ENCODE measurements around the gene SFT2D2. TPM values are rescaled to one million over a fixed set of nuclear protein-coding genes. Genes with fewer than 3 reads are reported as not detected.

The SFT2D2 gene
- polyA plus RNA-seq, 1 of the 3 experiments (the other 2 are of a cell fraction), result 9.3 TPM

DNA sequence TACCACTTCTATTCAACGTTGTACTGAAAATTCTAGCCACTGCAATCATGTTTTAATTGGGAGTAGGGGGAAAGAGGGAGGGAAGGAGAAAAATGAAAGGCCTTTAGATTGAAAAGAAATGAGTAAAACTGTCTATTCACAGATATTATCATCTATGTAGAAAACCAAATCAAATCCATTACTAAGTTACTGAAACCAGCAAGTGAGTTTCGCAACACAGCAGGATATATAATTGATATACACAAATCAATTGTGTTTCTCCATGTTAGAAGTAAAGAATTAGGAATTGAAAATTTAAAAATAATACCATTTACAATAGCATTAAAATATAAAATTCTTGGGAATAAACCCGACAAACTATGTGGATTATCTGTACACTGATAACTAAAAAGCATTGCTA is 19.2 kb downstream of the SFT2D2 start:
- POLR2A ChIA-PET, result no interaction called here

DNA sequence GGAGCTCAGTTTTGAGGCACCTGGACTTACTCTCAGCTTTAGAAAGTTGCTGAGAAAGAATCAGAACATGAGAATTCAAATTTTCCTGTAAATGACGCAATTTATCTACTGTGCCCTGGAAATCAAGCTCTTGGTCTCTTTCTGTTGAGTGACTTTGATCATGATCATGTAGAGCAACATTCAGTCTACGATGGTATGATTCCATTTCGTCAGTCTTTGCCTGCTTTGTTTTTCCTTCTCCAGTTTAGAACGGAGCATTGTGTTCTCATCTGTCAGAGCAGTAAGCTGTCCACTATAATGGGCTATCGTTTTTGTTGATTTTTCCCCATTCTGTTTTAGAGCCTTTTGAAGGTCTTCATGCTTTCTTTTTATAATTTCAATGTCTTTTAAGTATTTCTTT is 20.7 kb downstream of the SFT2D2 start:
- Histone ChIP-seq H3K4me2 (no peak overlapping the region), H3K36me3 (replicated peaks in 1 of 2; ENCODE audit: control insufficient read depth in 1 of 2, insufficient read depth in 2 of 2, low read length in 1 of 2) (peaks cover 34 to 69% of the 10 kb centered on the region in 2 experiments), H3K9me3 (no peaks in the 10 kb centered on the region), H3F3A (replicated peaks; ENCODE audit: insufficient read depth) (peaks cover 6% of the 10 kb centered on the region), H3K27ac (ENCODE audit: low read depth in 2 of 2, low read length in 1 of 2) (no peak overlapping the region), H3K4me1 (ENCODE audit: control insufficient read depth in 1 of 2, insufficient read depth in 2 of 2, low read depth in 1 of 2, low read length in 1 of 2) (peaks cover 0 to 19% of the 10 kb centered on the region in 2 experiments; a peak in 1 of 4 replicates), H3K27me3 (ENCODE audit: insufficient read depth) (no peaks in the 10 kb centered on the region), H3K9ac (no peak overlapping the region), H2AFZ (ENCODE audit: low read depth) (no peak overlapping the region), H3K4me3 (ENCODE audit: low read depth in 2 of 2, low read length in 1 of 2) (no peak overlapping the region), H4K20me1 (ENCODE audit: insufficient read depth) (no peaks in the 10 kb centered on the region), H3K9me2 (no peaks in the 10 kb centered on the region), H3K79me2 (ENCODE audit: insufficient read depth) (peaks cover 49% of the 10 kb centered on the region)
- POLR2A ChIA-PET, result no interaction called here
- CTCF ChIA-PET, result interaction anchor here (2.0 kb wide), 1 partner anchor 11 kb away, joined by 6 read pairs; no protein-coding TSS in a partner anchor
- DNase-seq, result no peak
- 95% methylated on average over 5 of the region's 5 CpGs for WGBS (ENCODE audit: low lambda C conversion rate)
- TF ChIP-seq JUND (IDR thresholded peaks at IDR 0.05) (no peak), SIN3A (IDR thresholded peaks at IDR 0.05; ENCODE audit: borderline replicate concordance, low read depth, low read length) (no peak), TCF12 (IDR thresholded peaks at IDR 0.05) (no peak), CHD2 (IDR thresholded peaks at IDR 0.05; ENCODE audit: low read length, partially characterized antibody) (no peak), EP300 (IDR thresholded peaks at IDR 0.05; ENCODE audit: borderline replicate concordance in 1 of 2, low read depth in 1 of 2, low read length in 1 of 2) (no peak), FOXM1 (IDR thresholded peaks at IDR 0.05; ENCODE audit: low read depth) (no peak), FOSL2 (IDR thresholded peaks at IDR 0.05; ENCODE audit: borderline replicate concordance, low read depth) (no peak)
- TF ChIP-seq, protein P1, sequence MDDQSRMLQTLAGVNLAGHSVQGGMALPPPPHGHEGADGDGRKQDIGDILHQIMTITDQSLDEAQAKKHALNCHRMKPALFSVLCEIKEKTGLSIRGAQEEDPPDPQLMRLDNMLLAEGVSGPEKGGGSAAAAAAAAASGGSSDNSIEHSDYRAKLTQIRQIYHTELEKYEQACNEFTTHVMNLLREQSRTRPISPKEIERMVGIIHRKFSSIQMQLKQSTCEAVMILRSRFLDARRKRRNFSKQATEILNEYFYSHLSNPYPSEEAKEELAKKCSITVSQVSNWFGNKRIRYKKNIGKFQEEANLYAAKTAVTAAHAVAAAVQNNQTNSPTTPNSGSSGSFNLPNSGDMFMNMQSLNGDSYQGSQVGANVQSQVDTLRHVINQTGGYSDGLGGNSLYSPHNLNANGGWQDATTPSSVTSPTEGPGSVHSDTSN (IDR thresholded peaks at IDR 0.05), result no peak
- TF ChIP-seq, protein P2, sequence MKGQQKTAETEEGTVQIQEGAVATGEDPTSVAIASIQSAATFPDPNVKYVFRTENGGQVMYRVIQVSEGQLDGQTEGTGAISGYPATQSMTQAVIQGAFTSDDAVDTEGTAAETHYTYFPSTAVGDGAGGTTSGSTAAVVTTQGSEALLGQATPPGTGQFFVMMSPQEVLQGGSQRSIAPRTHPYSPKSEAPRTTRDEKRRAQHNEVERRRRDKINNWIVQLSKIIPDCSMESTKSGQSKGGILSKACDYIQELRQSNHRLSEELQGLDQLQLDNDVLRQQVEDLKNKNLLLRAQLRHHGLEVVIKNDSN (IDR thresholded peaks at IDR 0.05; ENCODE audit: borderline replicate concordance, low read depth), result no peak
- TF ChIP-seq, protein P3, sequence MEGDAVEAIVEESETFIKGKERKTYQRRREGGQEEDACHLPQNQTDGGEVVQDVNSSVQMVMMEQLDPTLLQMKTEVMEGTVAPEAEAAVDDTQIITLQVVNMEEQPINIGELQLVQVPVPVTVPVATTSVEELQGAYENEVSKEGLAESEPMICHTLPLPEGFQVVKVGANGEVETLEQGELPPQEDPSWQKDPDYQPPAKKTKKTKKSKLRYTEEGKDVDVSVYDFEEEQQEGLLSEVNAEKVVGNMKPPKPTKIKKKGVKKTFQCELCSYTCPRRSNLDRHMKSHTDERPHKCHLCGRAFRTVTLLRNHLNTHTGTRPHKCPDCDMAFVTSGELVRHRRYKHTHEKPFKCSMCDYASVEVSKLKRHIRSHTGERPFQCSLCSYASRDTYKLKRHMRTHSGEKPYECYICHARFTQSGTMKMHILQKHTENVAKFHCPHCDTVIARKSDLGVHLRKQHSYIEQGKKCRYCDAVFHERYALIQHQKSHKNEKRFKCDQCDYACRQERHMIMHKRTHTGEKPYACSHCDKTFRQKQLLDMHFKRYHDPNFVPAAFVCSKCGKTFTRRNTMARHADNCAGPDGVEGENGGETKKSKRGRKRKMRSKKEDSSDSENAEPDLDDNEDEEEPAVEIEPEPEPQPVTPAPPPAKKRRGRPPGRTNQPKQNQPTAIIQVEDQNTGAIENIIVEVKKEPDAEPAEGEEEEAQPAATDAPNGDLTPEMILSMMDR (IDR thresholded peaks at IDR 0.05), result no peak

More for the DNA sequence above, 19.2 kb downstream of the SFT2D2 start:
- CTCF ChIA-PET, result no interaction called here
- Histone ChIP-seq H3K27ac (ENCODE audit: low read depth in 2 of 2, low read length in 1 of 2) (no peak overlapping the region), H3K4me1 (ENCODE audit: control insufficient read depth in 1 of 2, insufficient read depth in 2 of 2, low read depth in 1 of 2, low read length in 1 of 2) (peaks cover 0 to 13% of the 10 kb centered on the region in 2 experiments; a peak in 1 of 4 replicates), H3K9ac (no peak overlapping the region), H3K9me3 (no peaks in the 10 kb centered on the region), H3K27me3 (ENCODE audit: insufficient read depth) (no peaks in the 10 kb centered on the region), H3K4me2 (no peak overlapping the region), H3K9me2 (no peaks in the 10 kb centered on the region), H3K4me3 (ENCODE audit: low read depth in 2 of 2, low read length in 1 of 2) (no peak overlapping the region), H2AFZ (ENCODE audit: low read depth) (no peak overlapping the region), H4K20me1 (ENCODE audit: insufficient read depth) (no peaks in the 10 kb centered on the region), H3K79me2 (ENCODE audit: insufficient read depth) (peaks cover 34% of the 10 kb centered on the region), H3K36me3 (replicated peaks in 1 of 2; ENCODE audit: control insufficient read depth in 1 of 2, insufficient read depth in 2 of 2, low read length in 1 of 2) (peaks cover 40 to 66% of the 10 kb centered on the region in 2 experiments), H3F3A (replicated peaks; ENCODE audit: insufficient read depth) (peaks cover 6% of the 10 kb centered on the region)
- no peak for DNase-seq
- TF ChIP-seq, protein P4, sequence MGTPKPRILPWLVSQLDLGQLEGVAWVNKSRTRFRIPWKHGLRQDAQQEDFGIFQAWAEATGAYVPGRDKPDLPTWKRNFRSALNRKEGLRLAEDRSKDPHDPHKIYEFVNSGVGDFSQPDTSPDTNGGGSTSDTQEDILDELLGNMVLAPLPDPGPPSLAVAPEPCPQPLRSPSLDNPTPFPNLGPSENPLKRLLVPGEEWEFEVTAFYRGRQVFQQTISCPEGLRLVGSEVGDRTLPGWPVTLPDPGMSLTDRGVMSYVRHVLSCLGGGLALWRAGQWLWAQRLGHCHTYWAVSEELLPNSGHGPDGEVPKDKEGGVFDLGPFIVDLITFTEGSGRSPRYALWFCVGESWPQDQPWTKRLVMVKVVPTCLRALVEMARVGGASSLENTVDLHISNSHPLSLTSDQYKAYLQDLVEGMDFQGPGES (IDR thresholded peaks at IDR 0.05; ENCODE audit: low read depth, low read length), result no peak
- TF ChIP-seq FOXM1 (IDR thresholded peaks at IDR 0.05; ENCODE audit: low read depth) (no peak), SMC3 (IDR thresholded peaks at IDR 0.05; ENCODE audit: low read depth, low read length) (no peak), MXI1 (IDR thresholded peaks at IDR 0.05; ENCODE audit: low read depth, low read length) (no peak), ELF1 (IDR thresholded peaks at IDR 0.05) (no peak), MEF2A (IDR thresholded peaks at IDR 0.05; ENCODE audit: borderline replicate concordance, low read depth) (no peak), TEAD4 (IDR thresholded peaks at IDR 0.05; ENCODE audit: borderline replicate concordance, insufficient read depth) (no peak), NFIC (IDR thresholded peaks at IDR 0.05; ENCODE audit: borderline replicate concordance) (no peak), POLR2AphosphoS5 (IDR thresholded peaks at IDR 0.05; ENCODE audit: low read depth, low read length) (no peak), EZH2phosphoT487 (IDR thresholded peaks at IDR 0.05; ENCODE audit: borderline replicate concordance, low read depth) (no peak), RAD21 (IDR thresholded peaks at IDR 0.05; ENCODE audit: low read length) (no peak), NRF1 (IDR thresholded peaks at IDR 0.05; ENCODE audit: low read depth, low read length) (no peak), SIN3A (IDR thresholded peaks at IDR 0.05; ENCODE audit: borderline replicate concordance, low read depth, low read length) (no peak), CHD2 (IDR thresholded peaks at IDR 0.05; ENCODE audit: low read length, partially characterized antibody) (no peak)
- TF ChIP-seq, protein P5, sequence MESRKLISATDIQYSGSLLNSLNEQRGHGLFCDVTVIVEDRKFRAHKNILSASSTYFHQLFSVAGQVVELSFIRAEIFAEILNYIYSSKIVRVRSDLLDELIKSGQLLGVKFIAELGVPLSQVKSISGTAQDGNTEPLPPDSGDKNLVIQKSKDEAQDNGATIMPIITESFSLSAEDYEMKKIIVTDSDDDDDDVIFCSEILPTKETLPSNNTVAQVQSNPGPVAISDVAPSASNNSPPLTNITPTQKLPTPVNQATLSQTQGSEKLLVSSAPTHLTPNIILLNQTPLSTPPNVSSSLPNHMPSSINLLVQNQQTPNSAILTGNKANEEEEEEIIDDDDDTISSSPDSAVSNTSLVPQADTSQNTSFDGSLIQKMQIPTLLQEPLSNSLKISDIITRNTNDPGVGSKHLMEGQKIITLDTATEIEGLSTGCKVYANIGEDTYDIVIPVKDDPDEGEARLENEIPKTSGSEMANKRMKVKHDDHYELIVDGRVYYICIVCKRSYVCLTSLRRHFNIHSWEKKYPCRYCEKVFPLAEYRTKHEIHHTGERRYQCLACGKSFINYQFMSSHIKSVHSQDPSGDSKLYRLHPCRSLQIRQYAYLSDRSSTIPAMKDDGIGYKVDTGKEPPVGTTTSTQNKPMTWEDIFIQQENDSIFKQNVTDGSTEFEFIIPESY (IDR thresholded peaks at IDR 0.05; ENCODE audit: borderline replicate concordance, low read depth), result no peak
- TF ChIP-seq, protein P1 (IDR thresholded peaks at IDR 0.05), result no peak
- WGBS (ENCODE audit: low lambda C conversion rate), result 91% methylated on average over 3 of the region's 3 CpGs
